Kidney epithelial cell (primary cell): ENCODE measurements around the gene ERI3. TPM values are rescaled to one million over a fixed set of nuclear protein-coding genes. Genes with fewer than 3 reads are reported as not detected.

Source experiments
- DNase-seq: peaks from one replicate; pipeline ENCODE4 v3.0.0-alpha.2; 2010; ENCODE audit warnings: low read depth
- H3K27me3 ChIP-seq: 2 replicates; pipeline ENCODE4 v1.6.0; 2011; ENCODE audit warnings: low read length; ENCODE audit not compliant: control insufficient read depth, insufficient read depth
- H3K36me3 ChIP-seq: 2 replicates; pipeline ENCODE4 v1.5.1; 2011; ENCODE audit warnings: low read length; ENCODE audit not compliant: control insufficient read depth, insufficient read depth
- H3K4me3 ChIP-seq: 2 replicates; pipeline ENCODE4 v1.5.1; 2011; ENCODE audit warnings: low read depth, mild to moderate bottlenecking, control low read depth, low read length
- total RNA-seq: library from RNA; depleted of rRNA; stranded (reverse); fragments of >200 nt; gene quantifications from 2 replicates; pipeline ENCODE4 v1.2.3, GENCODE V29; 2015
- TF ChIP-seq, protein P1 (sequence below): IDR thresholded peaks from 2 replicates; pipeline ENCODE4 v1.5.1; 2011; ENCODE audit warnings: mild to moderate bottlenecking, moderate library complexity, low read length, control low read depth, inconsistent platforms; ENCODE audit not compliant: insufficient read depth, poor library complexity, severe bottlenecking

The ERI3 gene
- total RNA-seq, 1 donor from 2014 or later: 64.8 TPM

DNA sequence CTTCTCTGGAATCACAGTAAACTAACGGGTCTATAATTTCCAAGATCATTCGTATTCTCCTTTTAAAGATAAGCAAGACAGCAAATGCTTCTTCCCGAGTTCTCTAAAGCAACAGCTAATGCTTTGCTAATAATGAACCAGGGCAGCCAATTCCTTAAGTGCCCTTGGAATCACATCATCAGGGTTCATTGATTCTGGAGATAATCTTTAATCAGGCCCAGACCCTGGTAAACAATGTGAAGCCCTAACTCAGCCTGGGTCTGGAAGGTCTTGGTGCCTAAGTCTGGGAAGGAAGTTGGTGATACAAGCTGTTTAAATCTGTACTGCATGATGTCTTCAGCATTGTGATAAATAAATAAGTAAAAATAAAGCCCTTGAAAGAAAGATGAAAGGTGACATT lies 18.4 kb downstream of the ERI3 start:
- TF ChIP-seq, protein P1, sequence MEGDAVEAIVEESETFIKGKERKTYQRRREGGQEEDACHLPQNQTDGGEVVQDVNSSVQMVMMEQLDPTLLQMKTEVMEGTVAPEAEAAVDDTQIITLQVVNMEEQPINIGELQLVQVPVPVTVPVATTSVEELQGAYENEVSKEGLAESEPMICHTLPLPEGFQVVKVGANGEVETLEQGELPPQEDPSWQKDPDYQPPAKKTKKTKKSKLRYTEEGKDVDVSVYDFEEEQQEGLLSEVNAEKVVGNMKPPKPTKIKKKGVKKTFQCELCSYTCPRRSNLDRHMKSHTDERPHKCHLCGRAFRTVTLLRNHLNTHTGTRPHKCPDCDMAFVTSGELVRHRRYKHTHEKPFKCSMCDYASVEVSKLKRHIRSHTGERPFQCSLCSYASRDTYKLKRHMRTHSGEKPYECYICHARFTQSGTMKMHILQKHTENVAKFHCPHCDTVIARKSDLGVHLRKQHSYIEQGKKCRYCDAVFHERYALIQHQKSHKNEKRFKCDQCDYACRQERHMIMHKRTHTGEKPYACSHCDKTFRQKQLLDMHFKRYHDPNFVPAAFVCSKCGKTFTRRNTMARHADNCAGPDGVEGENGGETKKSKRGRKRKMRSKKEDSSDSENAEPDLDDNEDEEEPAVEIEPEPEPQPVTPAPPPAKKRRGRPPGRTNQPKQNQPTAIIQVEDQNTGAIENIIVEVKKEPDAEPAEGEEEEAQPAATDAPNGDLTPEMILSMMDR: no peak
- H3K4me3 ChIP-seq: no peak overlapping the region
- no peaks in the 10 kb centered on the region for H3K27me3 ChIP-seq
- peaks cover 3% of the 10 kb centered on the region for H3K36me3 ChIP-seq
- DNase-seq: no peak

DNA sequence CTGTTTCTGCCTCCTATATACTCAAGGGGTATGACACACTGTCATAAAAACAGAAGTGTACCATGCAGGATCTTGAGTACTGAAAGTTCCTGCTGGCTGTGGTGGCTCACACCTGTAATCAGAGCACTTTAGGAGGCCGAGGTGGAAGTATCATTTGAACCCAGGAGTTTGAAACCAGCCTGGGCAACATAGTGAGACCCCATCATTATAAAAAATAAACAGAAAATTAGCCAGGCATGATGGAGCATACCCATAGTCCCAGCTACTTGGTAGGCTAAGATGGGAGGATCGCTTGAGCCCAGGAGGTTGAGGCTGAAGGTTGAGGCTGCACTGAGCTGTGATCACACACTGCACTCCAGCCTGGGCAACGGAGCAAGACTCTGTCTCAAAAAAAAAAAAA lies 20.1 kb downstream of the ERI3 start:
- TF ChIP-seq, protein P1: no peak
- DNase-seq: no peak
- peaks cover 3% of the 10 kb centered on the region for H3K36me3 ChIP-seq
- no peaks in the 10 kb centered on the region for H3K27me3 ChIP-seq
- no peak overlapping the region for H3K4me3 ChIP-seq

DNA sequence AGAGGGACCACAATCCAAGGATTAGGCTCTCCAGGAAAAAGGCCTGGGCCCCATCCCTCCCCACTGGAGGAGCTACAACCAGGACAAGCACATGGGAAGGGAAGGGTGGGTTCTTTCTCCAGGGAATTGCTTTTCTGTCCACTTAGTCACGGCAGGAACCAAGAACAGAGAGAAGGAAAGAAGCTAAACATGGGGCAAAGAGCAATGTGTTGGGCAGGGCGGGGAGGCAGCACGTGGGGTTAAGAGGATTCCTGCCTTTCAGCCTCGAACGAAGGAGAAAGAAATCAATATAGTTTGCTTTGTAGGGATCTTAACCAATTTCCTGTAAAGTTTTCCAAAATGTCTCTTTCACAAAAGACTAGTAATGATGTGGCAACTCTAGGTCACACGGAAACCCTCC lies 21.7 kb downstream of the ERI3 start:
- peaks cover 2% of the 10 kb centered on the region for H3K36me3 ChIP-seq
- TF ChIP-seq, protein P1: no peak
- H3K27me3 ChIP-seq: no peaks in the 10 kb centered on the region
- DNase-seq: no peak
- H3K4me3 ChIP-seq: no peak overlapping the region

DNA sequence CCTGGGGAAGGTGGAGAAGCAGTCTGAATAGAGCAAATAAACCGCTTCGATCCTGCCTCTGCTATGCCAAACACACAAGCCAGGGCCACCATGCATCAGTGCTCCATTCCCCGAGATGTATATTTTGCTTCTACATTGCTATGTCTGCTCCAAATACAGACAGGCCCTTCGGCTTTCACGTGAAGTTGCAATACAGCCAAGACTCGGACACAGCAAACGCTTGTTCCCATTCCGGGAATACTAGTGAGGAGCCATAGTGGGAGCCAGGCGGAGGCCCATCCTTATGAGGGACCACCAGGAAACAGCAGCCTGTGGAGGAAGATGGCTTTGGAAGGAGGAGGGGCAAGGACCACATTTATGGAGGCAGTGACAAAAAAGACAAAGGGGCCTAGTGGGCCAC lies 22.6 kb downstream of the ERI3 start:
- TF ChIP-seq, protein P1: no peak
- no peak for DNase-seq
- Histone ChIP-seq H3K4me3 (no peak overlapping the region), H3K36me3 (no peaks in the 10 kb centered on the region), H3K27me3 (no peaks in the 10 kb centered on the region)

DNA sequence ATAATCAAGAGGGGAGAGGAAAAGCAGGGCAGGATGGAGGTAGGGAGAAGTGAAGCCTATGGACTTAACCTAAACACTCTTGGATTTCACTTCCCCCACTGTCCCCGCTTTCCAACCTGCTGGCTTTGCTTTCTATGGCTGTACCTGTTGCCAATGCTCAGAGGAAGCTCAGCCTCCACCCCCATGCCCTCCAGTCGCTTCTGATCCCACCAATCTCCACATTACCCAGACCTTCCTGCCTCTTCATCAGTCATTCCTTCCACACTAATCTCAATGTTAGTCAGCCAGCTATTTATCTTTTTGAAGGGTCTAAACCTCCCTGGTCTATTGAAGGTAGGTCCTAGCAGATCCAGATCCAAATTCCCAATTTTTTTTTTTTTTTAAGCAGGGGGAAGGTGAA lies 24.1 kb downstream of the ERI3 start:
- TF ChIP-seq, protein P1: no peak

DNA sequence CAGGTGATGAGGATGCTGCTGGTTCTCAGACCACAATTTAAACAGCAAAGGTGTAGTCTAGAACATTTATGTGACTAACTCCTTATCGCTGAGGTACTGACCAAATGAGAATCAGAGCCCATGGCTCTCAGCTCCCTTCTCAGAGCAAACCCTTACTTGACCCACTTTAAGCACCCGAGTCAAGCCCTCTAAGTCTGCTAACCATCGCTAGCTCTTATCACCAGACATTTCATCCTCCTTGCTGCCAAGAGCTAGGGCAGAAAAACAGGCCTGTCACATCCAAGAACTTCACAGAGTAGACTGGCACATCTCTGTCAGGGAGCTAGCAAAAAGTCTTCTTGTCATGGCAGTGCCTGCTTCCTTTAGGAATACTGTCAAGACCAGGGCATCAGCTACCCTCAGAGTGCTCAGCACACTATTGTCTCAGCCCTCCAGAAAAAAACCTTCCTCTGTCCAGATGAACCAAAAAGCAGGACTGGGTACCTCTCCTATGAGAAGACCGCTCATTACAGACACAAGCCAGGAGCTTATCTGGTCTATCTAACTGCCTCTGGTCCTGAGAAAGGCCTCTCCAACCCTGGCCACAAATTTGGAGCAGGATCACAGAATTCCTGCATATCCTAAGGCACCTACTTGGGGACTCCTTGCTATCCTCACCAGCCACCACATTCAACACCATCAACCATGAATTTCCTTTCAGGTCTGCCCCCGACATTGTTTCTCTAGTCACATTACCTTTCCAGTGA lies 26.2 kb downstream of the ERI3 start:
- H3K36me3 ChIP-seq: no peaks in the 10 kb centered on the region
- DNase-seq: no peak
- H3K4me3 ChIP-seq: no peak overlapping the region
- H3K27me3 ChIP-seq: no peaks in the 10 kb centered on the region
- TF ChIP-seq, protein P1: no peak

More for the DNA sequence above, 24.1 kb downstream of the ERI3 start:
- no peak overlapping the region for H3K4me3 ChIP-seq
- H3K36me3 ChIP-seq: no peaks in the 10 kb centered on the region
- no peak for DNase-seq
- H3K27me3 ChIP-seq: no peaks in the 10 kb centered on the region
